GM12878 (cell line): ENCODE measurements around the gene LETMD1. TPM values are rescaled to one million over a fixed set of nuclear protein-coding genes. Genes with fewer than 3 reads are reported as not detected.
A peak's percentile ranks its signal among the peaks of the same experiment; 100 is the strongest.

Experiments used
- BRCA1 ChIP-seq: IDR thresholded peaks from 2 replicates; pipeline ENCODE4 v1.6.1; 2011; ENCODE audit warnings: low read depth, low read length, improper control_type of control experiment
- CREB1 ChIP-seq: IDR thresholded peaks from 2 replicates; pipeline ENCODE4 v1.6.1; 2012; ENCODE audit warnings: low read depth, mild to moderate bottlenecking, inconsistent platforms
- ETV6 ChIP-seq, 2 experiments: fragments of 450-650 bp in 1 of 2; IDR thresholded peaks in 1 of 2; conservative IDR thresholded peaks in 1 of 2; 2 replicates each; pipeline ENCODE4 v1.6.1; 2014; ENCODE audit warnings: antibody characterized with exemption in 1 of 2, borderline replicate concordance in 1 of 2, low read depth in 1 of 2, mild to moderate bottlenecking in 1 of 2, moderate library complexity in 1 of 2
- EZH2 ChIP-seq: IDR thresholded peaks from 2 replicates; pipeline ENCODE4 v1.6.1; 2012; ENCODE audit warnings: low read depth, mild to moderate bottlenecking, control low read depth, inconsistent platforms, low read length, borderline replicate concordance; ENCODE audit not compliant: control insufficient read depth
- JUNB ChIP-seq: IDR thresholded peaks from 2 replicates; pipeline ENCODE4 v1.6.1; 2016; ENCODE audit warnings: antibody characterized with exemption, mild to moderate bottlenecking
- NBN ChIP-seq: fragments of 450-650 bp; IDR thresholded peaks from 2 replicates; pipeline ENCODE4 v1.6.1; 2016
- NFYA ChIP-seq: IDR thresholded peaks from 2 replicates; pipeline ENCODE4 v1.6.1; 2011; ENCODE audit warnings: low read depth, mild to moderate bottlenecking, low read length, improper control_type of control experiment, borderline replicate concordance
- RAD51 ChIP-seq: fragments of 450-650 bp; IDR thresholded peaks from 2 replicates; pipeline ENCODE4 v1.6.1; 2016; ENCODE audit warnings: moderate library complexity, mild to moderate bottlenecking, inconsistent platforms
- RB1 ChIP-seq: fragments of 450-650 bp; formaldehyde crosslinking; IDR thresholded peaks from 2 replicates; pipeline ENCODE4 v1.6.1; 2017; ENCODE audit warnings: mild to moderate bottlenecking, borderline replicate concordance
- RCOR1 ChIP-seq: conservative IDR thresholded peaks from 2 replicates; pipeline ENCODE4 v1.6.1; 2012; ENCODE audit warnings: low read depth, low read length, improper control_type of control experiment
- RUNX3 ChIP-seq: IDR thresholded peaks from 2 replicates; pipeline ENCODE4 v1.6.1; 2012; ENCODE audit warnings: low read length, inconsistent platforms
- STAT3 ChIP-seq: IDR thresholded peaks from 2 replicates; pipeline ENCODE4 v1.6.1; 2011; ENCODE audit warnings: low read depth, low read length, improper control_type of control experiment
- ZBED1 ChIP-seq: IDR thresholded peaks from 2 replicates; pipeline ENCODE4 v1.6.1; 2016; ENCODE audit warnings: borderline replicate concordance
- ZNF217 ChIP-seq: fragments of 450-650 bp; IDR thresholded peaks from 2 replicates; pipeline ENCODE4 v1.6.1; 2017; ENCODE audit warnings: antibody characterized with exemption, mild to moderate bottlenecking
- ZNF622 ChIP-seq: fragments of 450-650 bp; IDR thresholded peaks from 2 replicates; pipeline ENCODE4 v1.6.1; 2017; ENCODE audit warnings: mild to moderate bottlenecking, inconsistent platforms
- polyA plus RNA-seq, 11 experiments: library from polyadenylated mRNA; depleted of rRNA in 4 of 11; unstranded in 6 of 11; stranded (reverse) in 5 of 11; fragments of >200 nt; fragmentation: Nextera tagmentation in 4 of 11; fragmentation: Illumina TruSeq in 1 of 11; extraction: Ambion mirVana in 4 of 11; extraction: Trizol in 1 of 11; gene quantifications; 1 replicate in 1 of 11; 2 replicates in 10 of 11; pipeline versions ENCODE4 v1.2.1 to v1.2.3, GENCODE V29; 2011 to 2016; ENCODE audit warnings: inconsistent platforms in 2 of 11, missing spikeins in 2 of 11, low read depth in 1 of 11
- total RNA-seq, 4 experiments: library from RNA; depleted of rRNA in 3 of 4; stranded (reverse); fragments of >200 nt in 3 of 4; fragmentation: Illumina TruSeq in 1 of 4; extraction: Trizol in 1 of 4; gene quantifications; 2 replicates each; pipeline versions ENCODE4 v1.2.1 to v1.2.3, GENCODE V29; 2013 to 2021
- TF ChIP-seq, protein P1 (sequence below): IDR thresholded peaks from 2 replicates; pipeline ENCODE4 v1.6.1; 2012; ENCODE audit warnings: low read length, inconsistent platforms
- TF ChIP-seq, protein P2 (sequence below): IDR thresholded peaks from 2 replicates; pipeline ENCODE4 v1.6.1; 2011; ENCODE audit warnings: mild to moderate bottlenecking, low read depth, low read length, moderate library complexity; ENCODE audit not compliant: insufficient replicate concordance
- TF ChIP-seq, protein P3 (sequence below): IDR thresholded peaks from 2 replicates; pipeline ENCODE4 v1.6.1; 2011; ENCODE audit warnings: low read depth, mild to moderate bottlenecking, low read length, moderate library complexity, borderline replicate concordance; ENCODE audit errors: extremely low read depth
- TF ChIP-seq, protein P4 (sequence below): fragments of 450-650 bp; formaldehyde crosslinking; IDR thresholded peaks from 2 replicates; pipeline ENCODE4 v1.4.0; 2020; ENCODE audit warnings: mild to moderate bottlenecking, moderate library complexity

The LETMD1 gene
- total and polyA plus RNA-seq, 10 of the 15 experiments (the other 5 are each of a cell fraction or from before 2014, with no cell fraction given): 30.3 to 116 (median 51.5) TPM

DNA sequence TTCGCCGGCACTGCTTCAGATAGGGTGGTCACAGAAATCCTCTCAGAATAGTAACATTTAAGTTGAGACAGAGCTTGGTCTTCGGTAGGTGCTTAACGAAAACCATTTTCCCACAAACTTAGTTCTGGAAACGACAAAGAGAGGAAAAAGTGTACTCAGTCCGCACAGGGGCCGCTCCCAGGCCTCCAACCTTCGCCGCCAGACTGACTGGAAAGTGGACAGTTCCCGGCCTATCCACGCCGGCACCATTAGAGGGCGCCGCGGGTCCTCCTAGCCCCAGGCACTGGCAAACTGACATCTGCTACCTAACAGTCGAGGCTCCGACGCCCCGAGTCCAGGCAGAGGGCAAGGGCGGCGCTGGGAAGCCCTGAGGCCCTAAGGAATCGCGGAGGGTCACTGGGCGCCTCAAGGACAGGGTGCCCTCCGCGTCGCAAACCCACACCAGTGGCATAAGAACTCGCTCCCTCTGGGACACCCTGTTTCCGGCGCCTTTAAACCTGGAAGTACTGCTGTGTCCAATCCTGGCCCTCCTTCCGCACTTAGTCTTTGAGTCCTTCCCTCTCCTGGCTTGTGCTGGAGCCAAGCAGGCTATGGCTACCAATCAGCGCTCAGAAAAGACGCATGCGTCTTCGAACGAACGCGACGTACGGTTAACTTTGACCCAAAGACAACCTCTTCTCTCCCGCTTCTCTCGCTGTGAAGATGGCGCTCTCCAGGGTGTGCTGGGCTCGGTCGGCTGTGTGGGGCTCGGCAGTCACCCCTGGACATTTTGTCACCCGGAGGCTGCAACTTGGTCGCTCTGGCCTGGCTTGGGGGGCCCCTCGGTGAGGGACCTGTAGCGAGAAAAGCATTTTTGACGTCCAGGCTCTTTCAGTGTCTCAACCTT, at the start of gene LETMD1 (continued):
- TF ChIP-seq, protein P1, sequence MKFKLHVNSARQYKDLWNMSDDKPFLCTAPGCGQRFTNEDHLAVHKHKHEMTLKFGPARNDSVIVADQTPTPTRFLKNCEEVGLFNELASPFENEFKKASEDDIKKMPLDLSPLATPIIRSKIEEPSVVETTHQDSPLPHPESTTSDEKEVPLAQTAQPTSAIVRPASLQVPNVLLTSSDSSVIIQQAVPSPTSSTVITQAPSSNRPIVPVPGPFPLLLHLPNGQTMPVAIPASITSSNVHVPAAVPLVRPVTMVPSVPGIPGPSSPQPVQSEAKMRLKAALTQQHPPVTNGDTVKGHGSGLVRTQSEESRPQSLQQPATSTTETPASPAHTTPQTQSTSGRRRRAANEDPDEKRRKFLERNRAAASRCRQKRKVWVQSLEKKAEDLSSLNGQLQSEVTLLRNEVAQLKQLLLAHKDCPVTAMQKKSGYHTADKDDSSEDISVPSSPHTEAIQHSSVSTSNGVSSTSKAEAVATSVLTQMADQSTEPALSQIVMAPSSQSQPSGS: no peak
- no peak; the same call in 1 of the 2 replicates for TF ChIP-seq NFYA
- TF ChIP-seq, protein P2, sequence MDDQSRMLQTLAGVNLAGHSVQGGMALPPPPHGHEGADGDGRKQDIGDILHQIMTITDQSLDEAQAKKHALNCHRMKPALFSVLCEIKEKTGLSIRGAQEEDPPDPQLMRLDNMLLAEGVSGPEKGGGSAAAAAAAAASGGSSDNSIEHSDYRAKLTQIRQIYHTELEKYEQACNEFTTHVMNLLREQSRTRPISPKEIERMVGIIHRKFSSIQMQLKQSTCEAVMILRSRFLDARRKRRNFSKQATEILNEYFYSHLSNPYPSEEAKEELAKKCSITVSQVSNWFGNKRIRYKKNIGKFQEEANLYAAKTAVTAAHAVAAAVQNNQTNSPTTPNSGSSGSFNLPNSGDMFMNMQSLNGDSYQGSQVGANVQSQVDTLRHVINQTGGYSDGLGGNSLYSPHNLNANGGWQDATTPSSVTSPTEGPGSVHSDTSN: no peak
- TF ChIP-seq ZBED1: no peak
- TF ChIP-seq ZNF622: no peak
- no peak for TF ChIP-seq RCOR1
- no peak for TF ChIP-seq STAT3
- TF ChIP-seq CREB1: peak; percentile 40; the same call in 1 of the 2 replicates
- TF ChIP-seq RB1: peak; percentile 70; the same call in 1 of the 2 replicates
- TF ChIP-seq RAD51: no peak
- TF ChIP-seq, protein P3, sequence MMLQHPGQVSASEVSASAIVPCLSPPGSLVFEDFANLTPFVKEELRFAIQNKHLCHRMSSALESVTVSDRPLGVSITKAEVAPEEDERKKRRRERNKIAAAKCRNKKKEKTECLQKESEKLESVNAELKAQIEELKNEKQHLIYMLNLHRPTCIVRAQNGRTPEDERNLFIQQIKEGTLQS: no peak
- TF ChIP-seq RUNX3: 0 out of 2 replicates have a peak, but pooled peaks have one; percentile 8
- TF ChIP-seq ZNF217: no peak
- peak; percentile 92 for TF ChIP-seq NBN
- TF ChIP-seq, protein P4, sequence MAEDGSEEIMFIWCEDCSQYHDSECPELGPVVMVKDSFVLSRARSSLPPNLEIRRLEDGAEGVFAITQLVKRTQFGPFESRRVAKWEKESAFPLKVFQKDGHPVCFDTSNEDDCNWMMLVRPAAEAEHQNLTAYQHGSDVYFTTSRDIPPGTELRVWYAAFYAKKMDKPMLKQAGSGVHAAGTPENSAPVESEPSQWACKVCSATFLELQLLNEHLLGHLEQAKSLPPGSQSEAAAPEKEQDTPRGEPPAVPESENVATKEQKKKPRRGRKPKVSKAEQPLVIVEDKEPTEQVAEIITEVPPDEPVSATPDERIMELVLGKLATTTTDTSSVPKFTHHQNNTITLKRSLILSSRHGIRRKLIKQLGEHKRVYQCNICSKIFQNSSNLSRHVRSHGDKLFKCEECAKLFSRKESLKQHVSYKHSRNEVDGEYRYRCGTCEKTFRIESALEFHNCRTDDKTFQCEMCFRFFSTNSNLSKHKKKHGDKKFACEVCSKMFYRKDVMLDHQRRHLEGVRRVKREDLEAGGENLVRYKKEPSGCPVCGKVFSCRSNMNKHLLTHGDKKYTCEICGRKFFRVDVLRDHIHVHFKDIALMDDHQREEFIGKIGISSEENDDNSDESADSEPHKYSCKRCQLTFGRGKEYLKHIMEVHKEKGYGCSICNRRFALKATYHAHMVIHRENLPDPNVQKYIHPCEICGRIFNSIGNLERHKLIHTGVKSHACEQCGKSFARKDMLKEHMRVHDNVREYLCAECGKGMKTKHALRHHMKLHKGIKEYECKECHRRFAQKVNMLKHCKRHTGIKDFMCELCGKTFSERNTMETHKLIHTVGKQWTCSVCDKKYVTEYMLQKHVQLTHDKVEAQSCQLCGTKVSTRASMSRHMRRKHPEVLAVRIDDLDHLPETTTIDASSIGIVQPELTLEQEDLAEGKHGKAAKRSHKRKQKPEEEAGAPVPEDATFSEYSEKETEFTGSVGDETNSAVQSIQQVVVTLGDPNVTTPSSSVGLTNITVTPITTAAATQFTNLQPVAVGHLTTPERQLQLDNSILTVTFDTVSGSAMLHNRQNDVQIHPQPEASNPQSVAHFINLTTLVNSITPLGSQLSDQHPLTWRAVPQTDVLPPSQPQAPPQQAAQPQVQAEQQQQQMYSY: no peak
- TF ChIP-seq BRCA1: no peak
- no peak for TF ChIP-seq ETV6 (conservative IDR thresholded peaks at IDR 0.05 in 1 of 2, IDR thresholded peaks at IDR 0.05 in 1 of 2; ENCODE audit: borderline replicate concordance in 1 of 2, low read depth in 1 of 2)
- TF ChIP-seq JUNB: no peak
- TF ChIP-seq EZH2: no peak
